Tibial artery (tissue), 4 donors: ENCODE data around the gene KRTAP10-9.
"Not testable (repeated sequence)": the region's sequence is repeated elsewhere in the genome, so short reads cannot be mapped to it uniquely, and the experiment has no call there.

Experiments used
- DNase-seq, 2 donors: peaks; one replicate each; pipeline ENCODE4 v3.0.0-alpha.2; 2019
- H3K27ac ChIP-seq, 2 donors: fragments of 200-600 bp; sonication (generic) in 1 of 2; 1 replicate in 1 of 2; 2 replicates in 1 of 2; pipeline ENCODE4 v1.5.1; 2018 to 2019; ENCODE audit warnings: mild to moderate bottlenecking in 1 of 2
- H3K27me3 ChIP-seq, 2 donors: fragments of 200-600 bp; sonication (generic) in 1 of 2; one replicate each; pipeline versions ENCODE4 v1.5.1 to v1.6.0; 2016 to 2019
- H3K36me3 ChIP-seq, 3 donors: fragments of 200-600 bp; sonication (generic) in 2 of 3; one replicate each; pipeline ENCODE4 v1.5.1; 2016 to 2019; ENCODE audit warnings: mild to moderate bottlenecking in 2 of 3
- H3K4me1 ChIP-seq, 4 donors: fragments of 200-600 bp; sonication (generic) in 2 of 4; 1 replicate in 3 of 4; 2 replicates in 1 of 4; pipeline ENCODE4 v1.5.1; 2016 to 2019
- H3K4me3 ChIP-seq, 2 donors: fragments of 200-600 bp; sonication (generic) in 1 of 2; 1 replicate in 1 of 2; 2 replicates in 1 of 2; pipeline ENCODE4 v1.5.1; 2018 to 2019; ENCODE audit warnings: mild to moderate bottlenecking in 2 of 2
- H3K9me3 ChIP-seq, 3 donors: fragments of 200-600 bp; sonication (generic) in 1 of 3; one replicate each; pipeline ENCODE4 v1.5.1; 2016 to 2019
- CTCF ChIP-seq, 2 experiments: fragments of 200-600 bp in 1 of 2; fragments of 450-650 bp in 1 of 2; IDR thresholded peaks; one replicate each; pipeline ENCODE4 v1.5.1; 2017 to 2019; ENCODE audit warnings: antibody characterized with exemption in 2 of 2, mild to moderate bottlenecking in 1 of 2, moderate library complexity in 1 of 2
- intact Hi-C: fragments of 100-400 bp; cut with DNase I; formaldehyde crosslinking; loops from one replicate; pipeline ENCODE4 v1.15.0; 2023; ENCODE audit warnings: low total_unique reads

The KRTAP10-9 gene

GRCh38 chr21:44639331-44639655 is 12.4 kb downstream of the KRTAP10-9 start:
- no peak for DNase-seq

GRCh38 chr21:44640761-44641160 is 13.9 kb downstream of the KRTAP10-9 start:
- Histone ChIP-seq H3K4me3 (no peak overlapping the region), H3K27me3 (peaks cover 0 to 25% of the 10 kb centered on the region in 2 donors), H3K27ac (no peak overlapping the region), H3K36me3 (no peaks in the 10 kb centered on the region), H3K9me3 (peaks cover 0 to 17% (median 8%) of the 10 kb centered on the region in 3 donors), H3K4me1 (no peaks in the 10 kb centered on the region)
- intact Hi-C loops: no loop called here
- no peak for DNase-seq
- TF ChIP-seq CTCF (IDR thresholded peaks at IDR 0.05): no peak

More at GRCh38 chr21:44639331-44639655, 12.4 kb downstream of the KRTAP10-9 start:
- H3K27me3 ChIP-seq: peaks cover 0 to 25% of the 10 kb centered on the region in 2 donors
- H3K36me3 ChIP-seq: no peaks in the 10 kb centered on the region
- H3K27ac ChIP-seq: no peak overlapping the region
- intact Hi-C loops: no loop called here
- no peak for TF ChIP-seq CTCF (IDR thresholded peaks at IDR 0.05)
- no peak overlapping the region for H3K4me3 ChIP-seq
- H3K9me3 ChIP-seq: peaks cover 0 to 11% (median 0%) of the 10 kb centered on the region in 3 donors
- no peaks in the 10 kb centered on the region for H3K4me1 ChIP-seq

GRCh38 chr21:44643741-44644310 is 16.9 kb downstream of the KRTAP10-9 start:
- Histone ChIP-seq H3K9me3 (peaks cover 0 to 17% (median 8%) of the 10 kb centered on the region in 3 donors), H3K4me3 (no peak overlapping the region), H3K27ac (no peak overlapping the region), H3K36me3 (no peaks in the 10 kb centered on the region), H3K4me1 (no peaks in the 10 kb centered on the region), H3K27me3 (peaks cover 0 to 37% of the 10 kb centered on the region in 2 donors)
- no peak for DNase-seq
- intact Hi-C loops: no loop called here
- no peak for TF ChIP-seq CTCF (IDR thresholded peaks at IDR 0.05)

- no peak for TF ChIP-seq CTCF (IDR thresholded peaks at IDR 0.05)
- no peak for DNase-seq
- Histone ChIP-seq H3K4me3 (no peak overlapping the region), H3K4me1 (no peaks in the 10 kb centered on the region), H3K27ac (no peak overlapping the region), H3K27me3 (peaks cover 0 to 36% of the 10 kb centered on the region in 2 donors), H3K9me3 (peaks cover 0 to 17% (median 8%) of the 10 kb centered on the region in 3 donors), H3K36me3 (no peaks in the 10 kb centered on the region)
- intact Hi-C loops: no loop called here
Observed at GRCh38 chr21:44644878-44645277, 18.0 kb downstream of the KRTAP10-9 start.

GRCh38 chr21:44646366-44647221 is 19.7 kb downstream of the KRTAP10-9 start, which contains the start of gene KRTAP10-11:
Gene KRTAP10-11 (plus strand): TSS chr21:44646414. CDS start chr21:44646459, 45 bp downstream.
- H3K27ac ChIP-seq, H3K9me3 ChIP-seq, H3K4me1 ChIP-seq, H3K4me3 ChIP-seq, intact Hi-C loops, DNase-seq, H3K36me3 ChIP-seq: not testable (repeated sequence)
- H3K27me3 ChIP-seq: peaks cover 0 to 30% of the 10 kb centered on the region in 2 donors

- intact Hi-C loops: no loop called here
- Histone ChIP-seq H3K27me3 (peaks cover 0 to 30% of the 10 kb centered on the region in 2 donors), H3K9me3 (peaks cover 0 to 8% (median 6%) of the 10 kb centered on the region in 3 donors), H3K4me1 (no peaks in the 10 kb centered on the region), H3K36me3 (no peaks in the 10 kb centered on the region), H3K4me3 (no peak overlapping the region), H3K27ac (no peak overlapping the region)
- no peak for DNase-seq
- no peak for TF ChIP-seq CTCF (IDR thresholded peaks at IDR 0.05)
Observed at GRCh38 chr21:44647222-44647552, 20.3 kb downstream of the KRTAP10-9 start.
